Measurements from ENCODE around the gene NUPR2. TPM values are rescaled to one million over a fixed set of nuclear protein-coding genes. Genes with fewer than 3 reads are reported as not detected.

Gene NUPR2
- polyA plus RNA-seq, 1 donor (not counting 4 experiments of a cell fraction or from before 2014, with no cell fraction given): not detected

GRCh38 chr7:56079450-56080185 is 36.6 kb downstream of the NUPR2 start:
- H3K79me2 ChIP-seq (ENCODE audit: control insufficient read depth, insufficient read depth, low read length): no peaks in the 10 kb centered on the region
- H3K9me1 ChIP-seq (ENCODE audit: control insufficient read depth, extremely low read depth, insufficient read depth, low read length): no peaks in the 10 kb centered on the region
- no peaks in the 10 kb centered on the region for H3K4me1 ChIP-seq (ENCODE audit: control insufficient read depth, extremely low read depth, insufficient read depth, low read length)
- H2AFZ ChIP-seq (ENCODE audit: control insufficient read depth, low read length): no peak overlapping the region
- no peak overlapping the region for H3K27ac ChIP-seq (ENCODE audit: control insufficient read depth, insufficient read depth, low read length)
- TF ChIP-seq CTCF (optimal IDR thresholded peaks at IDR 0.05 in 1 of 3, IDR thresholded peaks at IDR 0.05 in 1 of 3, conservative IDR thresholded peaks at IDR 0.05 in 1 of 3; ENCODE audit: extremely low read depth in 1 of 3, insufficient read depth in 2 of 3, low read length in 3 of 3): peak in 1 of 3 experiments; percentile 10
- TF ChIP-seq EZH2 (IDR thresholded peaks at IDR 0.05; ENCODE audit: low read length): no peak
- peaks cover 21 to 29% of the 10 kb centered on the region in 2 experiments for H3K36me3 ChIP-seq (ENCODE audit: control insufficient read depth in 2 of 2, extremely low read depth in 1 of 2, insufficient read depth in 2 of 2, low read length in 2 of 2)
- no peaks in the 10 kb centered on the region for H3K9me3 ChIP-seq (ENCODE audit: control insufficient read depth, low read depth, low read length)
- no peak overlapping the region for H3K4me3 ChIP-seq (ENCODE audit: control insufficient read depth in 2 of 3, extremely low read depth in 1 of 3, insufficient read depth in 2 of 3, low read depth in 1 of 3, low read length in 3 of 3)
- H4K20me1 ChIP-seq (ENCODE audit: control insufficient read depth, extremely low read depth, insufficient read depth, low read length): peaks cover 3% of the 10 kb centered on the region
- no peak overlapping the region for H3K4me2 ChIP-seq (ENCODE audit: control insufficient read depth, extremely low read depth, insufficient read depth, low read depth, low read length)
- FAIRE-seq: no peak
- dilution Hi-C loops (cut with MboI; ENCODE audit: extremely low pct_ligation_motif_present, low sequenced_read_pairs): no loop called here
- H3K9ac ChIP-seq (ENCODE audit: control insufficient read depth, extremely low read depth, insufficient read depth, low read length): no peak overlapping the region
- DNase-seq (ENCODE audit: low read depth, low spot score): no peak
- no peaks in the 10 kb centered on the region for H3K27me3 ChIP-seq (ENCODE audit: control insufficient read depth, extremely low read depth, insufficient read depth, low read length)

- H3K9me1 ChIP-seq (ENCODE audit: control insufficient read depth, extremely low read depth, insufficient read depth, low read length): no peaks in the 10 kb centered on the region
- no peak overlapping the region for H3K4me3 ChIP-seq (ENCODE audit: control insufficient read depth in 2 of 3, extremely low read depth in 1 of 3, insufficient read depth in 2 of 3, low read depth in 1 of 3, low read length in 3 of 3)
- no peaks in the 10 kb centered on the region for H3K79me2 ChIP-seq (ENCODE audit: control insufficient read depth, insufficient read depth, low read length)
- H3K4me2 ChIP-seq (ENCODE audit: control insufficient read depth, extremely low read depth, insufficient read depth, low read depth, low read length): no peak overlapping the region
- no peak for TF ChIP-seq CTCF (optimal IDR thresholded peaks at IDR 0.05 in 1 of 3, IDR thresholded peaks at IDR 0.05 in 1 of 3, conservative IDR thresholded peaks at IDR 0.05 in 1 of 3; ENCODE audit: extremely low read depth in 1 of 3, insufficient read depth in 2 of 3, low read length in 3 of 3)
- no peak for TF ChIP-seq EZH2 (IDR thresholded peaks at IDR 0.05; ENCODE audit: low read length)
- H3K4me1 ChIP-seq (ENCODE audit: control insufficient read depth, extremely low read depth, insufficient read depth, low read length): no peaks in the 10 kb centered on the region
- H3K9me3 ChIP-seq (ENCODE audit: control insufficient read depth, low read depth, low read length): no peaks in the 10 kb centered on the region
- H3K36me3 ChIP-seq (ENCODE audit: control insufficient read depth in 2 of 2, extremely low read depth in 1 of 2, insufficient read depth in 2 of 2, low read length in 2 of 2): peaks cover 21 to 31% of the 10 kb centered on the region in 2 experiments
- no peak overlapping the region for H3K27ac ChIP-seq (ENCODE audit: control insufficient read depth, insufficient read depth, low read length)
- DNase-seq (ENCODE audit: low read depth, low spot score) (no peak), FAIRE-seq (no peak)
- H3K9ac ChIP-seq (ENCODE audit: control insufficient read depth, extremely low read depth, insufficient read depth, low read length): no peak overlapping the region
- peaks cover 3% of the 10 kb centered on the region for H4K20me1 ChIP-seq (ENCODE audit: control insufficient read depth, extremely low read depth, insufficient read depth, low read length)
- dilution Hi-C loops (cut with MboI; ENCODE audit: extremely low pct_ligation_motif_present, low sequenced_read_pairs): no loop called here
- H2AFZ ChIP-seq (ENCODE audit: control insufficient read depth, low read length): no peak overlapping the region
- no peaks in the 10 kb centered on the region for H3K27me3 ChIP-seq (ENCODE audit: control insufficient read depth, extremely low read depth, insufficient read depth, low read length)
Measured at GRCh38 chr7:56078196-56078595, 38.0 kb downstream of the NUPR2 start.

Measured in keratinocyte (primary cell).